GM12878 (cell line): ENCODE data around the gene BRINP3. TPM values are rescaled to one million over a fixed set of nuclear protein-coding genes. Genes with fewer than 3 reads are reported as not detected.

Source experiments
- ATAC-seq: fragments of 200-7000 bp; cut with Tn5 transposase; 3 replicates; pipeline ENCODE4 v1.9.1; 2020; ENCODE audit warnings: mild to moderate bottlenecking, moderate library complexity
- BruUV-seq: library from RNA; stranded (reverse); fragments of 400-500 nt; replicated peaks from 2 replicates; lab custom pipeline; 2021; lab: Mats Ljungman, UMichigan
- CTCF ChIA-PET: fragments of 300-600 bp; sonication (Branson Sonifier 250); formaldehyde crosslinking; extraction: SDS; loops from one replicate; lab custom pipeline; 2021; ENCODE audit warnings: inconsistent platforms; lab: Yijun Ruan, JAX
- POLR2A ChIA-PET: fragments of 350-600 bp; formaldehyde crosslinking; extraction: SDS; loops from one replicate; lab custom pipeline; 2021; ENCODE audit warnings: inconsistent platforms; lab: Charles Lee
- RAD21 ChIA-PET: fragments of 300-600 bp; sonication (Branson Sonifier 250); formaldehyde crosslinking; loops from one replicate; lab custom pipeline; 2023; ENCODE audit warnings: antibody characterized with exemption; ENCODE audit not compliant: unreplicated experiment; lab: Charles Lee
- SMC1A ChIA-PET: fragments of 300-600 bp; sonication (Branson Sonifier 250); formaldehyde crosslinking; loops from one replicate; lab custom pipeline; 2023; ENCODE audit not compliant: unreplicated experiment, uncharacterized antibody; lab: Charles Lee
- DNase-seq: peaks from one replicate; pipeline ENCODE4 v3.0.0-alpha.2; 2011; ENCODE audit warnings: low read depth, low spot score
- FAIRE-seq: peaks from 3 replicates; lab custom pipeline; 2011; peaks lifted over from hg19 to GRCh38; lab: Jason Lieb, UNC
- H2AFZ ChIP-seq: 2 replicates; pipeline ENCODE4 v1.6.0; 2011; ENCODE audit warnings: low read depth, low read length, control low read depth; ENCODE audit not compliant: control insufficient read depth
- H3K27ac ChIP-seq: 2 replicates; pipeline ENCODE4 v1.5.1; 2011; ENCODE audit warnings: control low read depth; ENCODE audit not compliant: control insufficient read depth, insufficient read depth
- H3K27me3 ChIP-seq, 2 experiments: replicated peaks in 1 of 2; 2 replicates each; pipeline versions ENCODE4 v1.6.0 to v1.6.1; 2011; ENCODE audit warnings: low read length in 1 of 2; ENCODE audit not compliant: control insufficient read depth in 2 of 2, insufficient read depth in 2 of 2
- H3K36me3 ChIP-seq, 2 experiments: 2 replicates each; pipeline ENCODE4 v1.5.1; 2011; ENCODE audit warnings: low read length in 1 of 2; ENCODE audit not compliant: control insufficient read depth in 2 of 2, insufficient read depth in 2 of 2
- H3K4me1 ChIP-seq: 2 replicates; pipeline ENCODE4 v1.6.1; 2011; ENCODE audit warnings: mild to moderate bottlenecking, low read length, moderate library complexity, mixed read lengths; ENCODE audit not compliant: control insufficient read depth, insufficient read depth
- H3K4me2 ChIP-seq: 2 replicates; pipeline ENCODE4 v1.6.0; 2011; ENCODE audit warnings: control low read depth; ENCODE audit not compliant: control insufficient read depth, insufficient read depth
- H3K4me3 ChIP-seq: fragments of 200-600 bp; sonication (generic); 2 replicates; pipeline ENCODE4 v1.5.1; 2016
- H3K79me2 ChIP-seq: 2 replicates; pipeline ENCODE4 v1.6.0; 2011; ENCODE audit warnings: low read length; ENCODE audit not compliant: control insufficient read depth, insufficient read depth
- H3K9ac ChIP-seq: 2 replicates; pipeline ENCODE4 v1.8.0; 2011; ENCODE audit warnings: low read length, control low read depth, mixed read lengths; ENCODE audit not compliant: control insufficient read depth, insufficient read depth
- H3K9me3 ChIP-seq: replicated peaks from 3 replicates; pipeline ENCODE4 v1.5.1; 2011; ENCODE audit warnings: mild to moderate bottlenecking, low read length; ENCODE audit not compliant: control insufficient read depth, insufficient read depth
- H4K20me1 ChIP-seq: 2 replicates; pipeline ENCODE4 v1.6.0; 2011; ENCODE audit not compliant: control insufficient read depth, insufficient read depth
- BACH1 ChIP-seq: fragments of 450-650 bp; IDR thresholded peaks from 2 replicates; pipeline ENCODE4 v1.6.1; 2017; ENCODE audit warnings: mild to moderate bottlenecking, borderline replicate concordance
- CHD4 ChIP-seq: fragments of 200-600 bp; sonication (generic); IDR thresholded peaks from 2 replicates; pipeline ENCODE4 v1.6.1; 2016; ENCODE audit warnings: mild to moderate bottlenecking
- E2F4 ChIP-seq: IDR thresholded peaks from 2 replicates; pipeline ENCODE4 v1.6.1; 2012; ENCODE audit warnings: low read depth, low read length, improper control_type of control experiment
- IRF5 ChIP-seq: fragments of 450-650 bp; IDR thresholded peaks from 2 replicates; pipeline ENCODE4 v1.6.1; 2017; ENCODE audit warnings: borderline replicate concordance
- JUND ChIP-seq: IDR thresholded peaks from 2 replicates; pipeline ENCODE4 v1.6.1; 2012; ENCODE audit warnings: low read depth, mild to moderate bottlenecking, low read length, improper control_type of control experiment, moderate library complexity
- MLLT1 ChIP-seq: fragments of 450-650 bp; IDR thresholded peaks from 2 replicates; pipeline ENCODE4 v1.6.1; 2016; ENCODE audit warnings: mild to moderate bottlenecking
- NFXL1 ChIP-seq: fragments of 450-650 bp; IDR thresholded peaks from 2 replicates; pipeline ENCODE4 v1.6.1; 2017; ENCODE audit warnings: antibody characterized with exemption, mild to moderate bottlenecking, borderline replicate concordance
- PML ChIP-seq: IDR thresholded peaks from 2 replicates; pipeline ENCODE4 v1.6.1; 2012; ENCODE audit warnings: low read length, inconsistent platforms
- POU2F2 ChIP-seq: IDR thresholded peaks from 3 replicates; pipeline ENCODE4 v1.6.1; 2011; ENCODE audit warnings: low read depth, mild to moderate bottlenecking, low read length, borderline replicate concordance
- RB1 ChIP-seq: fragments of 450-650 bp; formaldehyde crosslinking; IDR thresholded peaks from 2 replicates; pipeline ENCODE4 v1.6.1; 2017; ENCODE audit warnings: mild to moderate bottlenecking, borderline replicate concordance
- RELB ChIP-seq: fragments of 450-650 bp; IDR thresholded peaks from 2 replicates; pipeline ENCODE4 v1.6.1; 2017; ENCODE audit warnings: low read depth, mild to moderate bottlenecking, moderate library complexity
- SREBF2 ChIP-seq: IDR thresholded peaks from 2 replicates; pipeline ENCODE4 v1.6.1; 2012; ENCODE audit warnings: mild to moderate bottlenecking, low read length
- ZBTB4 ChIP-seq: fragments of 450-650 bp; formaldehyde crosslinking; IDR thresholded peaks from 2 replicates; pipeline ENCODE4 v1.4.0; 2022; ENCODE audit warnings: mild to moderate bottlenecking, moderate library complexity
- WGBS: methylation state at CpG from one replicate; pipeline ENCODE4 v1.1.6; 2016; ENCODE audit warnings: low lambda C conversion rate; ENCODE audit not compliant: insufficient replicate concordance, insufficient coverage; ENCODE audit errors: missing lambda C conversion rate; 5-methylcytosine and 5-hydroxymethylcytosine counted together
- in situ Hi-C: fragments of 300-500 bp; cut with MboI; formaldehyde crosslinking; loops from 9 replicates; pipeline ENCODE4 v1.14.3; 2018; ENCODE audit warnings: mixed read lengths
- intact Hi-C: fragments of 100-400 bp; cut with micrococcal nuclease; formaldehyde crosslinking; loops from one replicate; pipeline ENCODE4 v1.14.2; 2022; ENCODE audit not compliant: unreplicated experiment
- polyA plus RNA-seq, 11 experiments: library from polyadenylated mRNA; depleted of rRNA in 4 of 11; unstranded in 6 of 11; stranded (reverse) in 5 of 11; fragments of >200 nt; fragmentation: Nextera tagmentation in 4 of 11; fragmentation: Illumina TruSeq in 1 of 11; extraction: Ambion mirVana in 4 of 11; extraction: Trizol in 1 of 11; gene quantifications; 1 replicate in 1 of 11; 2 replicates in 10 of 11; pipeline versions ENCODE4 v1.2.1 to v1.2.3, GENCODE V29; 2011 to 2016; ENCODE audit warnings: inconsistent platforms in 2 of 11, missing spikeins in 2 of 11, low read depth in 1 of 11
- total RNA-seq, 4 experiments: library from RNA; depleted of rRNA in 3 of 4; stranded (reverse); fragments of >200 nt in 3 of 4; fragmentation: Illumina TruSeq in 1 of 4; extraction: Trizol in 1 of 4; gene quantifications; 2 replicates each; pipeline versions ENCODE4 v1.2.1 to v1.2.3, GENCODE V29; 2013 to 2021

The BRINP3 gene
- total and polyA plus RNA-seq, 10 of the 15 experiments (the other 5 are each of a cell fraction or from before 2014, with no cell fraction given): under 0.01 TPM; not detected in 9

- ChIA-PET CTCF (no interaction called here), SMC1A (no interaction called here), RAD21 (no interaction called here), POLR2A (no interaction called here)
- Histone ChIP-seq H3K79me2 (no peaks in the 10 kb centered on the region), H2AFZ (no peak overlapping the region), H3K27ac (no peak overlapping the region), H4K20me1 (no peaks in the 10 kb centered on the region), H3K9me3 (no peaks in the 10 kb centered on the region), H3K36me3 (no peaks in the 10 kb centered on the region), H3K4me3 (no peak overlapping the region), H3K9ac (no peak overlapping the region), H3K27me3 (no peaks in the 10 kb centered on the region), H3K4me2 (no peak overlapping the region), H3K4me1 (no peaks in the 10 kb centered on the region)
- TF ChIP-seq E2F4 (no peak), SREBF2 (no peak), PML (no peak), RELB (no peak), MLLT1 (no peak), POU2F2 (no peak), ZBTB4 (CRISPR knock-in tag) (no peak), CHD4 (no peak), NFXL1 (no peak), IRF5 (no peak), RB1 (no peak), JUND (no peak), BACH1 (no peak)
- intact Hi-C loops: no loop called here
- no peak for DNase-seq
- WGBS: 75% methylated on average over 17 of the region's 17 CpGs
- FAIRE-seq: no peak
- BruUV-seq: no TSS peak
- ATAC-seq: no peak
- in situ Hi-C loops: no loop called here
These were observed 25.3 kb downstream of the BRINP3 start for GRCh38 chr1:190452272-190452848.
